NB4 (cell line): ENCODE data around the gene ERP29.

Source experiments
- MYC ChIP-seq: IDR thresholded peaks from 2 replicates; pipeline ENCODE4 v1.6.1; 2011; ENCODE audit warnings: low read depth, low read length
- POLR2A ChIP-seq: IDR thresholded peaks from 2 replicates; pipeline ENCODE4 v1.6.1; 2011; ENCODE audit warnings: mild to moderate bottlenecking; ENCODE audit not compliant: insufficient read length; ENCODE audit errors: extremely low read depth
- TF ChIP-seq, protein P1 (sequence below): IDR thresholded peaks from one replicate; pipeline ENCODE4 v1.5.1; 2012; ENCODE audit warnings: low read depth, low read length

- TF ChIP-seq, protein P1, sequence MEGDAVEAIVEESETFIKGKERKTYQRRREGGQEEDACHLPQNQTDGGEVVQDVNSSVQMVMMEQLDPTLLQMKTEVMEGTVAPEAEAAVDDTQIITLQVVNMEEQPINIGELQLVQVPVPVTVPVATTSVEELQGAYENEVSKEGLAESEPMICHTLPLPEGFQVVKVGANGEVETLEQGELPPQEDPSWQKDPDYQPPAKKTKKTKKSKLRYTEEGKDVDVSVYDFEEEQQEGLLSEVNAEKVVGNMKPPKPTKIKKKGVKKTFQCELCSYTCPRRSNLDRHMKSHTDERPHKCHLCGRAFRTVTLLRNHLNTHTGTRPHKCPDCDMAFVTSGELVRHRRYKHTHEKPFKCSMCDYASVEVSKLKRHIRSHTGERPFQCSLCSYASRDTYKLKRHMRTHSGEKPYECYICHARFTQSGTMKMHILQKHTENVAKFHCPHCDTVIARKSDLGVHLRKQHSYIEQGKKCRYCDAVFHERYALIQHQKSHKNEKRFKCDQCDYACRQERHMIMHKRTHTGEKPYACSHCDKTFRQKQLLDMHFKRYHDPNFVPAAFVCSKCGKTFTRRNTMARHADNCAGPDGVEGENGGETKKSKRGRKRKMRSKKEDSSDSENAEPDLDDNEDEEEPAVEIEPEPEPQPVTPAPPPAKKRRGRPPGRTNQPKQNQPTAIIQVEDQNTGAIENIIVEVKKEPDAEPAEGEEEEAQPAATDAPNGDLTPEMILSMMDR: no peak
- TF ChIP-seq MYC (no peak), POLR2A (no peak)
These were observed 21.3 kb upstream of the ERP29 start for GRCh38 chr12:111991946-111992345.
